ENCODE measurements around the gene PSD4. TPM values are rescaled to one million over a fixed set of nuclear protein-coding genes. Genes with fewer than 3 reads are reported as not detected.

The PSD4 gene
- total RNA-seq, 1 experiment from 2014 or later, result 1.0 TPM

DNA sequence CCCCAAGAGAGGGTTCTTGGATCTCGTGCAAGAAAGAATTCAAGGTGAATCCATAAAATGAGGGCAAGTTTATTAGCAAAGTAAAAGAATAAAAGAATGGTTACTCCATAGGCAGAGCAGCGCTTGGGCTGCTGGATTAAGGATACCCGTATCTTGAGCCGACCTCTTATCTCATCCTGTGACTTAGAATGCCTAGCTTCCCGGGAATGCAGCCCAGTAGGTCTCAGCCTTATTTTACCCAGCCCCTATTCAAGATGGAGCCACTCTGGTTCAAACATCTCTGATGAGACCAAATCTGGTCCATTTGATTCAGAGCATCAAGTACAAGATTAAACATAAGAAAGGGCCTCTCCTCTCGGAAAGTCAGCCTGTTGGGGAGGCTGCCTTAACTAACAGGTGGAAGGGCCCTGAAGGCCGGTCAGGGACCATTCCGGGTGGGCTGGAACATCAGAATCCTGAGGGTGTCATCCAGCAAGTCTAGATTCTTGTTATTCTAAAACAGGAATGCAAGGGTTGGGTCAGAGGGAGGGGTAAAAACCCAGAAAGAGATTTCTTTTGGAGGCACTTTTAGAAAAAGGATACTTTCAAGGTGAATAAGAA lies 5.8 kb downstream of the PSD4 start:
- H3K79me2 ChIP-seq (ENCODE audit: insufficient read depth, low read length), result no peaks in the 10 kb centered on the region
- TF ChIP-seq, protein P1, sequence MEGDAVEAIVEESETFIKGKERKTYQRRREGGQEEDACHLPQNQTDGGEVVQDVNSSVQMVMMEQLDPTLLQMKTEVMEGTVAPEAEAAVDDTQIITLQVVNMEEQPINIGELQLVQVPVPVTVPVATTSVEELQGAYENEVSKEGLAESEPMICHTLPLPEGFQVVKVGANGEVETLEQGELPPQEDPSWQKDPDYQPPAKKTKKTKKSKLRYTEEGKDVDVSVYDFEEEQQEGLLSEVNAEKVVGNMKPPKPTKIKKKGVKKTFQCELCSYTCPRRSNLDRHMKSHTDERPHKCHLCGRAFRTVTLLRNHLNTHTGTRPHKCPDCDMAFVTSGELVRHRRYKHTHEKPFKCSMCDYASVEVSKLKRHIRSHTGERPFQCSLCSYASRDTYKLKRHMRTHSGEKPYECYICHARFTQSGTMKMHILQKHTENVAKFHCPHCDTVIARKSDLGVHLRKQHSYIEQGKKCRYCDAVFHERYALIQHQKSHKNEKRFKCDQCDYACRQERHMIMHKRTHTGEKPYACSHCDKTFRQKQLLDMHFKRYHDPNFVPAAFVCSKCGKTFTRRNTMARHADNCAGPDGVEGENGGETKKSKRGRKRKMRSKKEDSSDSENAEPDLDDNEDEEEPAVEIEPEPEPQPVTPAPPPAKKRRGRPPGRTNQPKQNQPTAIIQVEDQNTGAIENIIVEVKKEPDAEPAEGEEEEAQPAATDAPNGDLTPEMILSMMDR (conservative IDR thresholded peaks at IDR 0.05), result no peak
- no peak overlapping the region for H2BK15ac ChIP-seq (ENCODE audit: low read depth, low read length)
- Mint-ChIP-seq H3K27ac (no peak overlapping the region; a peak in 1 of 7 replicates), H3K4me3 (no peak overlapping the region), H3K9me3 (no peaks in the 10 kb centered on the region), H3K27me3 (ENCODE audit: low read depth) (peaks cover 6% of the 10 kb centered on the region), H3K4me1 (peaks cover 18 to 24% of the 10 kb centered on the region in 2 experiments), H3K36me3 (ENCODE audit: insufficient read depth in 1 of 3, low read depth in 3 of 3) (no peaks in the 10 kb centered on the region; a peak in 1 of 7 replicates)
- no peak overlapping the region for H2BK12ac ChIP-seq (ENCODE audit: insufficient read length, low read depth, low read length)
- no peak overlapping the region for H3T11ph ChIP-seq (ENCODE audit: low read length)
- H3K9me3 ChIP-seq (ENCODE audit: control insufficient read depth, low read depth, low read length), result no peaks in the 10 kb centered on the region
- H4K5ac ChIP-seq (ENCODE audit: insufficient read length, low read depth, low read length), result no peak overlapping the region
- no peak overlapping the region for H2AK5ac ChIP-seq (ENCODE audit: insufficient read length, low read length)
- no peak overlapping the region for H2BK120ac ChIP-seq (ENCODE audit: low read depth, low read length, poor library complexity, severe bottlenecking)
- no peak overlapping the region for H2BK20ac ChIP-seq (ENCODE audit: low read depth, low read length, poor library complexity, severe bottlenecking)
- no peak overlapping the region for H3K27ac ChIP-seq (ENCODE audit: insufficient read length, low read depth, low read length)
- no peak for DNase-seq
- H3K18ac ChIP-seq (ENCODE audit: insufficient read length, low read depth, low read length), result no peak overlapping the region
- H2BK5ac ChIP-seq (ENCODE audit: insufficient read length, low read length), result no peak overlapping the region
- H3K14ac ChIP-seq (ENCODE audit: insufficient read depth, low read length), result no peak overlapping the region
- no peak overlapping the region for H2AFZ ChIP-seq (ENCODE audit: low read length)
- WGBS (ENCODE audit: extremely low coverage, insufficient read length, low lambda C conversion rate), result no CpG with 5 or more reads among the region's 8 CpGs
- H3K79me1 ChIP-seq (ENCODE audit: insufficient read depth, low read depth, low read length, poor library complexity, severe bottlenecking), result no peaks in the 10 kb centered on the region
- no peak overlapping the region for H3K56ac ChIP-seq (ENCODE audit: insufficient read length, low read depth, low read length)
- H3K9ac ChIP-seq (ENCODE audit: extremely low read depth, insufficient read length, low read length), result no peak overlapping the region
- H3K4ac ChIP-seq (ENCODE audit: low read depth, low read length), result no peak overlapping the region
- no peaks in the 10 kb centered on the region for H3K27me3 ChIP-seq (ENCODE audit: insufficient read depth, low read length)
- no peaks in the 10 kb centered on the region for H4K20me1 ChIP-seq (ENCODE audit: control insufficient read depth, insufficient read depth, insufficient read length)
- H3K4me1 ChIP-seq (ENCODE audit: insufficient read depth, low read length), result no peaks in the 10 kb centered on the region; the same call in 1 of the 2 replicates
- H3K4me2 ChIP-seq (ENCODE audit: insufficient read depth, insufficient read length, low read length), result no peak overlapping the region
- H3K23ac ChIP-seq (ENCODE audit: insufficient read length, low read depth, low read length), result no peak overlapping the region
- no peak overlapping the region for H4K91ac ChIP-seq (ENCODE audit: insufficient read length, low read depth, low read length)
- H4K8ac ChIP-seq (replicated peaks; ENCODE audit: insufficient read length, low read depth, low read length), result no peak overlapping the region
- no peaks in the 10 kb centered on the region for H3K23me2 ChIP-seq (ENCODE audit: insufficient read length, low read depth, low read length, poor library complexity, severe bottlenecking)
